Common myeloid progenitor, CD34-positive (primary cell): ENCODE results near the gene COL4A6.
A peak's percentile ranks its signal among the peaks of the same experiment; 100 is the strongest.

Experiments
- CTCF ChIA-PET: fragments of 350-600 bp; sonication (Branson Sonifier 250); formaldehyde crosslinking; loops from one replicate; lab custom pipeline; 2021; ENCODE audit warnings: antibody characterized with exemption; lab: Charles Lee
- POLR2A ChIA-PET: fragments of 350-600 bp; sonication (Branson Sonifier 250); formaldehyde crosslinking; loops from one replicate; lab custom pipeline; 2021; ENCODE audit warnings: antibody characterized with exemption; lab: Charles Lee
- DNase-seq, 3 donors: peaks; one replicate each; pipeline versions ENCODE4 v3.0.0 to v3.0.0-alpha.2; 2013
- H3K27ac ChIP-seq, 2 experiments: 1 replicate in 1 of 2; 2 replicates in 1 of 2; pipeline ENCODE4 v1.7.0; 2013; ENCODE audit warnings: inconsistent platforms in 2 of 2, low read length in 2 of 2, mild to moderate bottlenecking in 2 of 2, low read depth in 1 of 2, moderate library complexity in 1 of 2; ENCODE audit not compliant: severe bottlenecking in 2 of 2, insufficient read depth in 1 of 2, poor library complexity in 1 of 2
- H3K27me3 ChIP-seq, 5 experiments: replicated peaks in 2 of 5; 1 replicate in 3 of 5; 2 replicates in 2 of 5; pipeline versions ENCODE4 v1.6.1 to v1.7.0; 2013; ENCODE audit warnings: low read length in 4 of 5, mild to moderate bottlenecking in 2 of 5, moderate library complexity in 2 of 5, inconsistent platforms in 1 of 5; ENCODE audit not compliant: insufficient read depth in 5 of 5, control insufficient read depth in 4 of 5
- H3K36me3 ChIP-seq, 4 experiments: 1 replicate in 2 of 4; 2 replicates in 2 of 4; pipeline versions ENCODE4 v1.6.1 to v1.7.0; 2013; ENCODE audit warnings: low read length in 3 of 4, control low read depth in 1 of 4, mild to moderate bottlenecking in 1 of 4; ENCODE audit not compliant: control insufficient read depth in 4 of 4, insufficient read depth in 4 of 4
- H3K4me1 ChIP-seq, 4 experiments: 1 replicate in 3 of 4; 2 replicates in 1 of 4; pipeline versions ENCODE4 v1.6.1 to v1.7.1; 2013; ENCODE audit warnings: low read length in 3 of 4, mild to moderate bottlenecking in 3 of 4, control low read depth in 1 of 4, inconsistent platforms in 1 of 4, moderate library complexity in 1 of 4; ENCODE audit not compliant: control insufficient read depth in 4 of 4, insufficient read depth in 4 of 4; ENCODE audit errors: control extremely low read depth in 1 of 4
- H3K4me3 ChIP-seq, 7 experiments: 1 replicate in 4 of 7; 2 replicates in 3 of 7; pipeline versions ENCODE4 v1.5.1 to v1.7.0; 2013; ENCODE audit warnings: mild to moderate bottlenecking in 7 of 7, low read length in 6 of 7, moderate library complexity in 6 of 7, inconsistent platforms in 2 of 7, low read depth in 2 of 7, control low read depth in 1 of 7; ENCODE audit not compliant: insufficient read depth in 4 of 7, control insufficient read depth in 1 of 7; ENCODE audit errors: extremely low read depth in 1 of 7
- H3K9me3 ChIP-seq, 5 experiments: 1 replicate in 4 of 5; 2 replicates in 1 of 5; pipeline versions ENCODE4 v1.6.1 to v1.7.1; 2013; ENCODE audit warnings: low read length in 4 of 5, mild to moderate bottlenecking in 2 of 5, inconsistent platforms in 1 of 5, low read depth in 1 of 5, moderate library complexity in 1 of 5; ENCODE audit not compliant: control insufficient read depth in 4 of 5, insufficient read depth in 2 of 5; ENCODE audit errors: control extremely low read depth in 1 of 5
- WGBS: methylation state at CpG from one replicate; pipeline ENCODE4 v1.1.5; 2013; ENCODE audit not compliant: insufficient coverage; 5-methylcytosine and 5-hydroxymethylcytosine counted together

The COL4A6 gene

DNA sequence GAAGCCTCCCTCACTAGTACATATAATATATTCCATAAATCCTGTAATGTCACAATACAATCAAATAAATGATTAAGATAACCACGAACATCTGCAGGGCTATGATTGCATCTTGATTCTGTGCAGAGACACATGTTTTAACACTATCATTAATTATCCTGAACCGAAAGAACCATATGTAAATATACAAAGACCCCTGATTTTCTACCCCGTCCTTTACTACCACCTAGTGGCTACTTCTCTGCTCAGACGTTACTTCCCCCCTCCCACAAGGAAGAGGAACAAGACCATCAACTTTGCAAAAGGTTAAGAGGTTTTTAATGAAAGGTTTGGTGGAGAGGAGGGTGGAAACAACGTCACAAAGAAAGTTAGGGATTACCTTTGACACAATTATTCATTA is 134.0 kb downstream of the COL4A6 start:
- Histone ChIP-seq H3K4me3 (no peak overlapping the region), H3K27ac (no peak overlapping the region), H3K27me3 (peaks cover 0 to 25% (median 0%) of the 10 kb centered on the region in 5 experiments), H3K9me3 (no peaks in the 10 kb centered on the region), H3K36me3 (no peaks in the 10 kb centered on the region), H3K4me1 (peaks cover 0 to 11% (median 6%) of the 10 kb centered on the region in 4 experiments)
- ChIA-PET CTCF (interaction anchor here (0.9 to 5.5 kb wide), 8 partner anchors 8 to 105 kb away, joined by 3 to 31 read pairs (median 4); no protein-coding TSS in a partner anchor), POLR2A (interaction anchor here (0.7 kb wide), 1 partner anchor 46 kb away, joined by 3 read pairs; no protein-coding TSS in a partner anchor)
- no CpG with 5 or more reads among the region's 5 CpGs for WGBS
- peak; percentile 38 to 74 (median 65) for DNase-seq

DNA sequence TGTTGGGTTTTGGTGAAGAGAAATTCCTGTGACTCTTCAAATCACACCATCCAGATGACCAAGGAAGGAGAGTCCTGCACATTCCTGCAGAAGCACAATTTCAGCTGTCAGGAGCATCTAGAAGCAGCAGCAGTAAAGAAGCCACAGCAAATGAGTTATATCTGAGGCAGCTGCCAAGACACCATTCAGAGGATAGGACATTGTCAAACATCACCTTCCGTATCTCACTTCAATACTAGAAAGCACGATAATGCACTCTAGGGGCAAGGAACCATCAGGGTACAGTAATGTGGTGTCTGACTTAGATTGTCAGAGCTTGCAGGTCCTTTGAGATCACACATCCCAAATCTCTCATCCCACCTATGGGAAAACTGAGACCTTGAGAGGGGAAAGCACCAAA is 134.5 kb downstream of the COL4A6 start:
- no peaks in the 10 kb centered on the region for H3K9me3 ChIP-seq
- WGBS = no CpG with 5 or more reads among the region's 2 CpGs
- no peak for DNase-seq
- peaks cover 0 to 11% (median 7%) of the 10 kb centered on the region in 4 experiments for H3K4me1 ChIP-seq
- POLR2A ChIA-PET = no interaction called here
- peaks cover 0 to 25% (median 0%) of the 10 kb centered on the region in 5 experiments for H3K27me3 ChIP-seq
- no peak overlapping the region for H3K27ac ChIP-seq
- CTCF ChIA-PET = interaction anchor here (0.9 to 5.5 kb wide), 8 partner anchors 9 to 104 kb away, joined by 3 to 31 read pairs (median 4); no protein-coding TSS in a partner anchor
- no peak overlapping the region for H3K4me3 ChIP-seq
- H3K36me3 ChIP-seq = no peaks in the 10 kb centered on the region

DNA sequence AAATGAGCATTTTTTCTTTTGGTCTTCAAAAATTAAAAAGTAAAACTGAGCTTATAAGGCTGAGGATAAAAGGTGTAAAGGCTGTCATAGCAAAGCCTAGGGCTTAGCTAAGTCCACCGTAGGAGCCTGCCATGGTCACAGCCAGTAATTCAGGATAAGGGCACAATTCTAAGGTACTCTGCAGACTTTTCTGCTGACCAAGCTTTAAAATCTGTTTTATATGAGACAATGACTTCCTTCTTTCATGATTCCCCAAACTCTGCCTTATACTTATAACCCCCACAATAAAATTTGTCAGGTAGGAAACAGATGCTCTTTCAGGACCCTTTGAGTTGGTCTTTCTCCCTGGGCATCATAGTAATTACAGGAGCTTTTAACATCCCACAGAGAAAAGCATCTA is 138.5 kb downstream of the COL4A6 start:
- ChIA-PET CTCF (interaction anchor here (0.6 to 2.0 kb wide), 3 partner anchors 28 to 761 kb away, joined by 3 to 5 read pairs (median 3); no protein-coding TSS in a partner anchor), POLR2A (no interaction called here)
- Histone ChIP-seq H3K27ac (no peak overlapping the region), H3K27me3 (peaks cover 0 to 18% (median 3%) of the 10 kb centered on the region in 5 experiments), H3K9me3 (no peaks in the 10 kb centered on the region), H3K4me1 (peaks cover 0 to 11% (median 7%) of the 10 kb centered on the region in 4 experiments), H3K36me3 (no peaks in the 10 kb centered on the region), H3K4me3 (no peak overlapping the region)
- WGBS = 88% methylated on average over 1 of the region's 1 CpG
- DNase-seq = no peak

DNA sequence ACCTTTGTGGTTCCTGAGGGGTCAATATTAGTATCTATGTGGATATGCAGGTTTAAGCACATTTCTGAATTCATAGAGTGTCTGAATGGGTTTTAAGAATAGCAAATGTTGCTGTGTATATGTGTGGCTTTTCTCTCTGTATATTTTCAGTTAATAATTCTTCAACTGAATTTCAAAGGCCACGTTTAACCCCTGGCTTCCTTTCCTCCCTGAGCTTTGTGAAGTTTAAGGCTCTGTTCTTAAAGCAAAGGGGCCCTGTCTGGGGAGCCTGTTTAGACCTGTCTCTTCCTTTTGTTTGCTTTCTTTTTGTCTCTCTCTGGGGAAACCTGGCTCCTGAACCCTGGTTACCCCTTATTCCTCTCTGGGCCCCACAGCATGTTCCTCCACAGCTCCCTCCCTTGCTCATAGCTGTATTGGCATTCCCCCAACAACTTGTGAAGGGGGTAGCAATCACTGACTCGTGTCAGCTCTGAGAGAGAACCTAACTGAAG is 139.1 kb downstream of the COL4A6 start:
- ChIA-PET CTCF (interaction anchor here (1.0 kb wide), 1 partner anchor 761 kb away, joined by 3 read pairs; no protein-coding TSS in a partner anchor), POLR2A (no interaction called here)
- Histone ChIP-seq H3K27ac (no peak overlapping the region), H3K4me1 (peaks cover 0 to 11% (median 7%) of the 10 kb centered on the region in 4 experiments), H3K9me3 (no peaks in the 10 kb centered on the region), H3K27me3 (peaks cover 0 to 18% (median 3%) of the 10 kb centered on the region in 5 experiments), H3K4me3 (no peak overlapping the region), H3K36me3 (no peaks in the 10 kb centered on the region)
- WGBS = no CpG with 5 or more reads among the region's 2 CpGs
- peak in 2 of 3 donors; percentile 23 to 37 for DNase-seq

DNA sequence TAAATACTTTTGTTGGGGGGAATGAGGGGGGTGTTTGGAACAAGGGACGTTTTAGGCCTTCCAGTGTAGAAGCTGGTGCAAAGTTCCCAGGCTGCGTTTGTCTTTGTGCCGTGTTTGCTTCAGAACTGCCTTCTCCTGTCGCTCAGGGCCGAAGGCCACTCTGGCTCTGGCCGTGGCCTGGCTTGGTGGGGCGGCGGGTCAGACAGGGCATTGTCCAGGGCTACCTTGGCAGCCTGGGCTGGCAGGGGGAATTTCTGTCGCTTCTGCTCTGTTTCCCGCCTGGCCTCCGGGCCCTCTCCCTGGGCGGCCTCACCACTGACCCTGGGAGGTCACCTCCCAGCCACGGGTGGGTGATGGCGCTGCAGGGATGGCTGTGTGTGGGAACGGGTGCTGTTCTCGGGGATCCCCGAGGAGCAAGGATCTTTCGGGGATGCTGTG is 140.0 kb downstream of the COL4A6 start:
- H3K27ac ChIP-seq = no peak overlapping the region
- H3K36me3 ChIP-seq = no peaks in the 10 kb centered on the region
- no peak for DNase-seq
- CTCF ChIA-PET = no interaction called here
- H3K9me3 ChIP-seq = no peaks in the 10 kb centered on the region
- no peak overlapping the region for H3K4me3 ChIP-seq
- 87% methylated on average over 15 of the region's 18 CpGs for WGBS
- POLR2A ChIA-PET = no interaction called here
- peaks cover 0 to 18% (median 4%) of the 10 kb centered on the region in 5 experiments for H3K27me3 ChIP-seq
- H3K4me1 ChIP-seq = peaks cover 0 to 6% (median 3%) of the 10 kb centered on the region in 4 experiments

DNA sequence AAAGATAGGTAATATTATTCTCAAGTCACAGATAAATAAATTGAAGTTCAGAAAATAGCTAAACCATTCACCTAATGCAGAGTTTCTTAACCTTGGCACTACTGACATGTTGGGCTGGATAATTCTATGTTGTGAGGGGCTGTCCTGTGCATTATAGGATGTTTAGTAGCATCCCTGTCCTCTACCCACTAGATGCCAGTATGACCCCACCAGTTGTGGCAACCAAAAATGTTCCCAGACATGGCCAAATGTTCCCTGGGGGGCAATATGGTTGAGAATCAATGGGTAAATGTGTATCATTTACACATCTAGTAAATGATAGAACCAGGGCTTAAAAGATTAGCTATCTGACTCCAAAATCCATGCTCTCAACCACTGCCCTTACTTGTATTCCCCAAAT is 140.9 kb downstream of the COL4A6 start:
- Histone ChIP-seq H3K4me3 (no peak overlapping the region), H3K4me1 (peaks cover 0 to 3% (median under 1%) of the 10 kb centered on the region in 4 experiments), H3K27me3 (peaks cover 0 to 24% (median 7%) of the 10 kb centered on the region in 5 experiments), H3K36me3 (no peaks in the 10 kb centered on the region), H3K9me3 (peaks cover 0 to 4% (median 0%) of the 10 kb centered on the region in 5 experiments), H3K27ac (no peak overlapping the region)
- DNase-seq = no peak
- ChIA-PET POLR2A (no interaction called here), CTCF (no interaction called here)

DNA sequence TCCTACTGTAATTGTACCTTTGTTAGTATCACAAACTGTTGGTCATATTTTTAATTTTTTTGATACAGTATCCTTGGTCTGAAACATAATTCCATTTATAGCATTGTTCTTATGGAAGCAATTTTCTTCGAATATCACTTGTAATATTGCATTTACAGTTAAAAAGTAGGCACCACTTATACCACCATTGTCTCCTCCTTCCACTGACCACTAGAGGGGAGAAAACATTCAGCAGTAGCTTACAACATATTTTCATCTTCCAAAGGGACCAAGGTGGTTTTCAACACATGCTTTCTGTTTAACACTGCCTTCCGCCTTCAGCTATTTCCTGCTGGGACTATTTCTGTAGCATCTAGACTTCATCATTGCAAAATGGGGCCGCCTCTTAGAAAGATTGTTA is 146.2 kb downstream of the COL4A6 start:
- Histone ChIP-seq H3K9me3 (peaks cover 0 to 7% (median 0%) of the 10 kb centered on the region in 5 experiments), H3K27me3 (peaks cover 0 to 26% (median 8%) of the 10 kb centered on the region in 5 experiments), H3K4me3 (no peak overlapping the region), H3K27ac (no peak overlapping the region), H3K4me1 (no peaks in the 10 kb centered on the region), H3K36me3 (no peaks in the 10 kb centered on the region)
- DNase-seq = no peak
- 100% methylated on average over 2 of the region's 3 CpGs for WGBS
- ChIA-PET CTCF (interaction anchor here (0.8 to 1.0 kb wide), 2 partner anchors 10 to 12 kb away, joined by 3 to 4 read pairs; no protein-coding TSS in a partner anchor), POLR2A (no interaction called here)
